SK-N-SH (cell line): ENCODE data around the gene NNAT. TPM values are rescaled to one million over a fixed set of nuclear protein-coding genes. Genes with fewer than 3 reads are reported as not detected.

Experiments used
- CTCF ChIA-PET: fragments of 300-600, 350-600 bp; formaldehyde crosslinking; extraction: SDS; loops from one replicate; lab custom pipeline; 2021; lab: Yijun Ruan, JAX
- POLR2A ChIA-PET: fragments of 350-600 bp; sonication (Branson Sonifier 250); formaldehyde crosslinking; extraction: SDS; loops from one replicate; lab custom pipeline; 2020; ENCODE audit warnings: antibody characterized with exemption, inconsistent platforms; lab: Yijun Ruan, JAX
- DNase-seq: peaks from one replicate; pipeline ENCODE4 v3.0.0; 2012
- H2AFZ ChIP-seq: fragments of 200-600 bp; sonication (generic); 2 replicates; pipeline ENCODE4 v1.8.1; 2016; ENCODE audit warnings: antibody characterized with exemption, mild to moderate bottlenecking, low read depth
- H3F3A ChIP-seq: fragments of 200-600 bp; sonication (generic); replicated peaks from 2 replicates; pipeline ENCODE3; 2016; ENCODE audit warnings: antibody characterized with exemption, mild to moderate bottlenecking; ENCODE audit not compliant: insufficient read depth
- H3K27ac ChIP-seq, 2 experiments: fragments of 200-500 bp in 1 of 2; fragments of 200-600 bp in 1 of 2; sonication (Bioruptor generic) in 1 of 2; sonication (generic), shearing (Covaris generic) in 1 of 2; 2 replicates each; pipeline versions ENCODE4 v1.5.1 to v1.6.1; 2014 to 2016; ENCODE audit warnings: low read depth in 2 of 2, inconsistent platforms in 1 of 2, low read length in 1 of 2, mild to moderate bottlenecking in 1 of 2, mixed read lengths in 1 of 2
- H3K27me3 ChIP-seq: fragments of 200-600 bp; sonication (generic), shearing (Covaris generic); 2 replicates; pipeline ENCODE4 v1.6.1; 2016; ENCODE audit warnings: mixed run types; ENCODE audit not compliant: insufficient read depth
- H3K36me3 ChIP-seq, 2 experiments: fragments of 200-500 bp in 1 of 2; fragments of 200-600 bp in 1 of 2; sonication (Bioruptor generic) in 1 of 2; sonication (generic) in 1 of 2; replicated peaks in 1 of 2; 2 replicates each; pipeline versions ENCODE3 to v1.5.1; 2014 to 2016; ENCODE audit warnings: low read length in 1 of 2, mild to moderate bottlenecking in 1 of 2; ENCODE audit not compliant: insufficient read depth in 2 of 2, control insufficient read depth in 1 of 2
- H3K4me1 ChIP-seq, 2 experiments: fragments of 200-500 bp in 1 of 2; fragments of 200-600 bp in 1 of 2; sonication (Bioruptor generic) in 1 of 2; sonication (generic), shearing (Covaris generic) in 1 of 2; 2 replicates each; pipeline versions ENCODE4 v1.5.1 to v1.6.1; 2014 to 2016; ENCODE audit warnings: low read depth in 1 of 2, low read length in 1 of 2, mixed run types in 1 of 2; ENCODE audit not compliant: insufficient read depth in 2 of 2, control insufficient read depth in 1 of 2
- H3K4me2 ChIP-seq: fragments of 200-600 bp; sonication (generic), shearing (Covaris generic); 2 replicates; pipeline ENCODE4 v1.6.1; 2017; ENCODE audit warnings: mixed run types
- H3K4me3 ChIP-seq, 2 experiments: fragments of 200-500 bp in 1 of 2; fragments of 200-600 bp in 1 of 2; sonication (Bioruptor generic) in 1 of 2; sonication (generic), shearing (Covaris generic) in 1 of 2; 2 replicates each; pipeline versions ENCODE4 v1.5.1 to v1.8.1; 2014 to 2016; ENCODE audit warnings: low read depth in 2 of 2, inconsistent platforms in 1 of 2, low read length in 1 of 2, mild to moderate bottlenecking in 1 of 2, mixed read lengths in 1 of 2, moderate library complexity in 1 of 2
- H3K79me2 ChIP-seq: fragments of 200-600 bp; sonication (generic); 2 replicates; pipeline ENCODE4 v1.8.1; 2017; ENCODE audit warnings: mild to moderate bottlenecking; ENCODE audit not compliant: insufficient read depth
- H3K9ac ChIP-seq: fragments of 200-600 bp; sonication (generic); 2 replicates; pipeline ENCODE4 v1.6.1; 2017; ENCODE audit warnings: mixed run types
- H3K9me2 ChIP-seq: fragments of 200-600 bp; sonication (generic); 2 replicates; pipeline ENCODE4 v1.6.1; 2017; ENCODE audit warnings: mixed run types
- H3K9me3 ChIP-seq: fragments of 200-600 bp; sonication (generic); 2 replicates; pipeline ENCODE4 v1.6.1; 2017; ENCODE audit warnings: mixed run types, mild to moderate bottlenecking, moderate library complexity
- H4K20me1 ChIP-seq: fragments of 200-600 bp; sonication (generic); 2 replicates; pipeline ENCODE4 v1.6.1; 2017; ENCODE audit warnings: mild to moderate bottlenecking, mixed run types; ENCODE audit not compliant: insufficient read depth
- CTCF ChIP-seq: fragments of 200-600 bp; sonication (generic); IDR thresholded peaks from 2 replicates; pipeline ENCODE4 v1.6.1; 2017; ENCODE audit warnings: antibody characterized with exemption, mild to moderate bottlenecking, moderate library complexity
- EZH2phosphoT487 ChIP-seq: fragments of 200-600 bp; sonication (generic); IDR thresholded peaks from 2 replicates; pipeline ENCODE4 v1.6.1; 2017; ENCODE audit warnings: low read depth, mixed run types, mild to moderate bottlenecking, antibody characterized with exemption, moderate library complexity, borderline replicate concordance
- FOSL2 ChIP-seq: IDR thresholded peaks from 2 replicates; pipeline ENCODE4 v1.4.0; 2012; ENCODE audit warnings: low read depth, mild to moderate bottlenecking, moderate library complexity, borderline replicate concordance
- FOXM1 ChIP-seq: IDR thresholded peaks from 2 replicates; pipeline ENCODE4 v1.4.0; 2012; ENCODE audit warnings: low read depth, mild to moderate bottlenecking
- GATA2 ChIP-seq: sonication (generic); formaldehyde crosslinking; IDR thresholded peaks from 2 replicates; pipeline ENCODE4 v1.5.0; 2020; ENCODE audit warnings: mild to moderate bottlenecking, missing genetic modification reagents
- IRF3 ChIP-seq: fragments of 150-350 bp; IDR thresholded peaks from 2 replicates; pipeline ENCODE4 v1.6.1; 2016; ENCODE audit warnings: mild to moderate bottlenecking, low read depth, low read length
- PBX3 ChIP-seq: IDR thresholded peaks from 2 replicates; pipeline ENCODE4; 2012
- RAD21 ChIP-seq: IDR thresholded peaks from 2 replicates; pipeline ENCODE4 v1.6.1; 2012; ENCODE audit warnings: mild to moderate bottlenecking, low read length
- REST ChIP-seq: IDR thresholded peaks from 2 replicates; pipeline ENCODE4 v1.6.1; 2012; ENCODE audit warnings: mild to moderate bottlenecking, low read depth, low read length, moderate library complexity
- TCF12 ChIP-seq: IDR thresholded peaks from 2 replicates; pipeline ENCODE4 v1.4.0; 2012
- TEAD4 ChIP-seq: IDR thresholded peaks from 2 replicates; pipeline ENCODE4 v1.4.0; 2012; ENCODE audit warnings: mild to moderate bottlenecking, borderline replicate concordance; ENCODE audit not compliant: insufficient read depth
- USF1 ChIP-seq: IDR thresholded peaks from 2 replicates; pipeline ENCODE4 v1.4.0; 2012; ENCODE audit warnings: low read depth, borderline replicate concordance
- USF2 ChIP-seq: fragments of 150-350 bp; IDR thresholded peaks from 2 replicates; pipeline ENCODE4 v1.6.1; 2017; ENCODE audit warnings: antibody characterized with exemption, low read length, low read depth, borderline replicate concordance
- WGBS: methylation state at CpG from one replicate; pipeline ENCODE4 v1.1.6; 2017; ENCODE audit warnings: low lambda C conversion rate; 5-methylcytosine and 5-hydroxymethylcytosine counted together
- polyA plus RNA-seq, 3 experiments: library from polyadenylated mRNA; depleted of rRNA; stranded (reverse); fragments of >200 nt; gene quantifications; 2 replicates each; pipeline ENCODE4 v1.2.3, GENCODE V29; 2012

NNAT gene
- polyA plus RNA-seq, 1 of the 3 experiments (the other 2 are of a cell fraction): 6.7 TPM

GRCh38 chr20:37537505-37537904 lies 16.5 kb downstream of the NNAT start:
- Histone ChIP-seq H3K9me2 (no peaks in the 10 kb centered on the region), H3K79me2 (no peaks in the 10 kb centered on the region), H3K4me3 (no peak overlapping the region), H3K4me2 (no peak overlapping the region), H3K4me1 (peaks cover 0 to 4% of the 10 kb centered on the region in 2 experiments; a peak in 1 of 4 replicates), H3K9ac (no peak overlapping the region), H3K9me3 (no peaks in the 10 kb centered on the region), H2AFZ (no peak overlapping the region), H3K27ac (no peak overlapping the region), H3F3A (no peaks in the 10 kb centered on the region), H3K27me3 (no peaks in the 10 kb centered on the region), H3K36me3 (no peaks in the 10 kb centered on the region), H4K20me1 (no peaks in the 10 kb centered on the region)
- DNase-seq: no peak
- POLR2A ChIA-PET: interaction anchor here (0.6 kb wide), 1 partner anchor 272 kb away, joined by 3 read pairs; no protein-coding TSS in a partner anchor
- WGBS: 79% methylated on average over 1 of the region's 1 CpG
- CTCF ChIA-PET: interaction anchor here (0.6 to 2.4 kb wide), 6 partner anchors 9 to 345 kb away, joined by 3 to 21 read pairs (median 4); partner anchors contain the start of gene BLCAP
- TF ChIP-seq EZH2phosphoT487: no peak
- TF ChIP-seq USF2: no peak
- no peak for TF ChIP-seq RAD21
- TF ChIP-seq CTCF: no peak
- TF ChIP-seq FOXM1: no peak

- Histone ChIP-seq H3K4me2 (no peak overlapping the region), H3K27me3 (no peaks in the 10 kb centered on the region), H3K79me2 (no peaks in the 10 kb centered on the region), H3K36me3 (no peaks in the 10 kb centered on the region), H3F3A (no peaks in the 10 kb centered on the region), H3K27ac (no peak overlapping the region), H3K9ac (no peak overlapping the region), H4K20me1 (no peaks in the 10 kb centered on the region), H3K9me2 (no peaks in the 10 kb centered on the region), H3K4me3 (no peak overlapping the region), H3K4me1 (peaks cover 0 to 4% of the 10 kb centered on the region in 2 experiments; a peak in 1 of 4 replicates), H3K9me3 (no peaks in the 10 kb centered on the region), H2AFZ (no peak overlapping the region)
- POLR2A ChIA-PET: interaction anchor here (0.6 kb wide), 1 partner anchor 273 kb away, joined by 3 read pairs; no protein-coding TSS in a partner anchor
- 93% methylated on average over 5 of the region's 5 CpGs for WGBS
- no peak for DNase-seq
- CTCF ChIA-PET: interaction anchor here (0.8 to 2.4 kb wide), 6 partner anchors 9 to 346 kb away, joined by 3 to 21 read pairs (median 4); partner anchors contain the start of gene BLCAP
- no peak for TF ChIP-seq CTCF
- no peak for TF ChIP-seq GATA2 (CRISPR knock-in tag)
- TF ChIP-seq USF1: no peak
- TF ChIP-seq TCF12: no peak
- no peak; the same call in 1 of the 2 replicates for TF ChIP-seq FOSL2
- TF ChIP-seq IRF3: no peak
- no peak for TF ChIP-seq REST
- TF ChIP-seq PBX3: no peak
- no peak for TF ChIP-seq TEAD4
Observed at GRCh38 chr20:37538003-37538402, 17.0 kb downstream of the NNAT start.
